GM18505 (cell line): ENCODE measurements around the gene MSL1.

Experiments used
- ATAC-seq: cut with Tn5 transposase; IDR thresholded peaks from one replicate; pipeline ENCODE4 v1.9.1; 2021; ENCODE audit not compliant: unreplicated experiment
- POLR2A ChIP-seq: IDR thresholded peaks from 4 replicates; pipeline ENCODE4 v1.6.1; 2011; ENCODE audit warnings: borderline replicate concordance; ENCODE audit not compliant: insufficient read depth, insufficient read length; ENCODE audit errors: extremely low read depth

Gene MSL1

GRCh38 chr17:40148527-40148926 is 26.8 kb downstream of the MSL1 start:
- TF ChIP-seq POLR2A = no peak
- ATAC-seq = no peak

GRCh38 chr17:40150276-40150675 is 28.5 kb downstream of the MSL1 start:
- ATAC-seq = no peak
- no peak for TF ChIP-seq POLR2A

DNA sequence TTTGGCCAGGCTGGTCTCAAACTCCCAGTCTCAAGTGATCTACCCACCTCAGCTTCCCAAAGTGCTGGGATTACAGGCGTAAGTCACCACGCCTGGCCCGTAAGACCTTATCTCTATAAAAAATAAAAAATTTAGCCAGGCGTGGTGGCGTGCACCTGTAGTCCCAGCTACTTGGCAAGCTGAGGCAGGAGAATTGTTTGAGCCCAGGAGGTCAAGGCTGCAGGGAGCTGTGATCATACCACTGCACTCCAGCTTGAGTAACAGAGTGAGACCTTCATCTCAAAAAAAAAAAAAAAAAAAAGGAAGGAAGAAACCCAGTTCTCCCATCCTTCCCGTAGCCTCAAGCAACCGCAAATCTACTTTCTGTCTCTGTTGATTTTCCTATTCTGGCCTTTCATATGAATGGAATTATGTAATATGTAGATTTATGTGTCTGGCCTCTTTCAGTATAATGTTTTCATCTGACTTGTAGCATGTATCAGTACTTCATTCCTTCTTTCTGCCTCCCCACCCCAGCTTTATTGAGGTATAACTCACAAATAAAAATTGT is 29.7 kb downstream of the MSL1 start:
- no peak for ATAC-seq
- no peak for TF ChIP-seq POLR2A

- TF ChIP-seq POLR2A = no peak
- ATAC-seq = no peak
These were observed 31.9 kb downstream of the MSL1 start for GRCh38 chr17:40153603-40154236.

- TF ChIP-seq POLR2A = no peak
- ATAC-seq = no peak
These were observed 36.2 kb downstream of the MSL1 start for GRCh38 chr17:40157973-40158372.

GRCh38 chr17:40158438-40159013 is 36.8 kb downstream of the MSL1 start:
- no peak for ATAC-seq
- no peak for TF ChIP-seq POLR2A

- TF ChIP-seq POLR2A = no peak
- no peak for ATAC-seq
These were observed 37.7 kb downstream of the MSL1 start for GRCh38 chr17:40159456-40159855.

DNA sequence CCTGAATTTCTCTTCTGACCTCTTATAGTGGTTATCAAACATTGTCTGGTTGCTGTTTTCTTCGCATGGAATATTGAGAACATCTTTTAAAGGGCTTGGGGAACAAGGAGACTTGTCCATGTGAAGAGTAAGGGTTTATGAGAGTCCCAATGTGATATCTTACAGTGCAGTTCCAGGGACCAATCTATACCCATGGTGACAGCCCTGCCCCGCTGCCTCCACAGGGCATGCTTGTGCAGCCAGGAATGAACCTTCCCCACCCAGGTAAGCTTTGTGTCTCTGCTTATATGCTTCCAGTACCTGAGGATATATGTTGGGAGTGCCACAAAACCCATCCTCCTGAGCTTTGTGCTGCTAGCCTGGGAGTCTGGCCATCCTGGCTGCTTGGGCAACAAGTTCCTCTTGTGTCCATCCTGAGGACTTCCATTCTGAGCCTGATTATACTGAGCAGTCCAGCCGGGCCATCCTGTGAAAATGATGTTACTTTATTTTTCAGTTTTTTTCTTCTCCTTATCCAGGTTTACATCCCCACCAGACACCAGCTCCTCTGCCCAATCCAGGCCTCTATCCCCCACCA is 46.0 kb downstream of the MSL1 start:
- ATAC-seq = no peak
- TF ChIP-seq POLR2A = no peak

DNA sequence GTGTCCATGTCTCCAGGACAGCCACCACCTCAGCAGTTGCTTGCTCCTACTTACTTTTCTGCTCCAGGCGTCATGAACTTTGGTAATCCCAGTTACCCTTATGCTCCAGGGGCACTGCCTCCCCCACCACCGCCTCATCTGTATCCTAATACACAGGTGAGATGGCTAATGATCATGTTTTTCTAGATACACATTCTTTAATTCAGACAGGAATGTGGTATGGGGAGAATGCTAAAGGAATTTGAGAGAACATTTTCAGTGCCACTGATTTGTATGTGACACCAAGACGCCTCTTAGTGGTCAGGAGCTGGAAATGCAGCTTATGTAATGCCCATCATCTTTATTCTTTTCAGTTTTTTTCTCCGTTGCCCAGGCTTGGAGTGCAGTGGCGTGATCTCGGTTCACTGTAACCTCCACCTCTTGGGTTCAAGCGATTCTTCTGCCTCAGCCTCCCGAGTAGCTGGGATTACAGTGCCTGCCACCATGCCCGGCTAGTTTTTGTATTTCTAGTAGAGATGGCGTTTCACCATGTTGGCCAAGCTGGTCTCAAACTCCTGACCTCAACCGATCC is 46.6 kb downstream of the MSL1 start:
- no peak for TF ChIP-seq POLR2A
- no peak for ATAC-seq

GRCh38 chr17:40170325-40170724 is 48.6 kb downstream of the MSL1 start:
- TF ChIP-seq POLR2A = no peak
- no peak for ATAC-seq

DNA sequence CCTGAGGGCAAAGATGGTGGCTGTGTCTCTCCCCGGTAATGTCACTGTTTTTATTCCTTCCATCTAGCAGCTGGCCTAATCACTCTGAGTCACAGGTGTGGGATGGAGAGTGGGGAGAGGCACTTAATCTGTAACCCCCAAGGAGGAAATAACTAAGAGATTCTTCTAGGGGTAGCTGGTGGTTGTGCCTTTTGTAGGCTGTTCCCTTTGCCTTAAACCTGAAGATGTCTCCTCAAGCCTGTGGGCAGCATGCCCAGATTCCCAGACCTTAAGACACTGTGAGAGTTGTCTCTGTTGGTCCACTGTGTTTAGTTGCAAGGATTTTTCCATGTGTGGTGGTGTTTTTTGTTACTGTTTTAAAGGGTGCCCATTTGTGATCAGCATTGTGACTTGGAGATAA is 50.0 kb downstream of the MSL1 start:
- TF ChIP-seq POLR2A = no peak
- ATAC-seq = no peak

DNA sequence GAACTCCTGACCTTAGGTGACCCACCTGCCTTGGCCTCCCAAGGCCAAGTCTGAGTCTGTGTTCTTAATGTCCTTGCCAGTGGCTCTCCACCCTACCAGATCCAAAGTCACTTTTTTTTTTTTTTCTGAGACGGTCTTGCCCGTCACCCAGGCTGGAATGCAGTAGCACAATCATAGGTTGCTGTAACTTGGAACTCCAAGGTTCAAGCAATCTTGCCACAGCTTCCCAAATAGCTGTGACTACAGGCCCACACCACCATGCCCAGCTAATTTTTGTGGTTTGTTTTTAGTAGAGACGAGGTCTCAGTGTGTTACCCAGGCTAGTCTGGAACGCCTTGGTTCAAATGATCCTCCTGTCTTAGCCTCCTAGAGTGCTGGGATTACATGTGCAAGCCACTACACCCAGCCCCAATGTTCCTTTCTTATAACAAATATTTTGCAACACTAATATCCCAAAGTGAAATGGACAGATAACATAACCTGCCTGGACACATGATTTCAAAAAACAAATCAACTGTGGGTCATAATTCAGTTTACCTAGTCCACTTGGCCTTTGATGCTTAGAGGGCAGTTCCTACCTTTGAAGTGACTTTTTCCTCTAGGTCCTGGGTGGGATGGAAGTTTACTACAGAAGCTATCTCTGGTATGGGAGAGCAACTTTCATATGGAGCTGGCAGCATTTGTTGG is 51.5 kb downstream of the MSL1 start:
- TF ChIP-seq POLR2A = no peak
- no peak for ATAC-seq

DNA sequence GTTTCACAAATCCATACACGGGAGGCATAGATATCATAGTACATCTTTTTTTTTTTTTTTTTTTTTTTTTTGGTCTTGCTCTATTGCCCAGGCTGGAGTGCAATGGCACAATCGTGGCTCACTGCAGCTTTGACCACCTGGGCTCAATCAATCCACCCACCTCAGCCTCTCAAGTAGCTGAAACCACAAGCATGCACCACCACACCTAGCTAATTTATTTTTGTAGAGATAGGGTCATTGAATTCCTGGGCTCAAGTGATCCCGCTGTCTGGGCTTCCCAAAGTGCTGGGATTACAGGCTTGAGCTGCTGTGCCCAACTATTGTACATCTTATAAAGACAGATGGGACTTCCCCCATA is 52.0 kb downstream of the MSL1 start:
- no peak for ATAC-seq
- no peak for TF ChIP-seq POLR2A
